Measurements from ENCODE around the gene OR51B6. TPM values are rescaled to one million over a fixed set of nuclear protein-coding genes. Genes with fewer than 3 reads are reported as not detected.
A peak's percentile ranks its signal among the peaks of the same experiment; 100 is the strongest.

OR51B6 gene
- total and polyA plus RNA-seq, 2 of the 13 experiments (the other 11 are each of a cell fraction or from before 2014, with no cell fraction given), result not detected

DNA sequence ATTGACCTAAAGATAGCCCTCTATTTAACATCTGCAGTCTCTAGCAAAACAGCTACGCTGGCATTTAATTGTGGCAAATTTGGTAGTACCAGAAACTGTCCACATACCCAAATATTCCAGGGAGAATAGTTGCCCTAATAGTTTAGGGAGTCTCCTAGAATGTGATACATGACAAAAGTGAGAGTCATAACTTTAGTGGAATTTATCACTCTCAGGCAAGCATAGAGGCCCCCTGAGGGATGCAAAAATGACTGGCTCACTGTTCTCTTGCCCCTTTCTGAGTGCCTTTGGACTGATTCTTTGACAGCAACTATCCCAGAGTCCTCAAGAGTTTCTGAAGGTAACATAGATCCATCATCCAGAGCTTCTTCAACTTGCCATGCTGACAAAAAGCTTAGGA is 47.3 kb upstream of the OR51B6 start:
- Histone ChIP-seq H3K27ac (ENCODE audit: extremely low read length, insufficient read depth, low read length) (no peak overlapping the region), H2AFZ (ENCODE audit: low read length) (no peak overlapping the region), H3K4me3 (replicated peaks in 1 of 3; ENCODE audit: insufficient read depth in 1 of 3, low read depth in 2 of 3, low read length in 3 of 3) (no peak overlapping the region), H3K36me3 (replicated peaks in 1 of 2; ENCODE audit: control insufficient read depth in 1 of 2, insufficient read depth in 2 of 2, low read length in 2 of 2) (no peaks in the 10 kb centered on the region), H3K9ac (ENCODE audit: insufficient read depth, low read depth, low read length) (no peak overlapping the region), H4K20me1 (ENCODE audit: insufficient read depth, low read length) (no peaks in the 10 kb centered on the region), H3K27me3 (ENCODE audit: control insufficient read depth in 1 of 2, insufficient read depth in 2 of 2, low read length in 2 of 2) (peaks cover 0 to 4% of the 10 kb centered on the region in 2 experiments; a peak in 1 of 5 replicates), H3K9me3 (ENCODE audit: low read length) (no peaks in the 10 kb centered on the region), H3K79me2 (ENCODE audit: insufficient read depth, low read length) (no peaks in the 10 kb centered on the region), H3K4me2 (ENCODE audit: low read depth, low read length) (no peak overlapping the region), H3K4me1 (ENCODE audit: insufficient read depth, low read length) (no peaks in the 10 kb centered on the region)
- FAIRE-seq (no peak), DNase-seq (ENCODE audit: low spot score) (no peak), ATAC-seq (no peak)
- TF ChIP-seq RNF2 (conservative IDR thresholded peaks at IDR 0.05; ENCODE audit: low read depth) (no peak), ZBTB20 (CRISPR knock-in tag; IDR thresholded peaks at IDR 0.05; ENCODE audit: borderline replicate concordance, low read depth) (no peak), ZNF430 (CRISPR knock-in tag; IDR thresholded peaks at IDR 0.05) (no peak), ATF3 (CRISPR knock-in tag; IDR thresholded peaks at IDR 0.05) (no peak), XBP1 (CRISPR knock-in tag; IDR thresholded peaks at IDR 0.05) (no peak)
- ChIA-PET CTCF (ENCODE audit: low intra/inter-chr PET ratio, low total read pairs) (no interaction called here), POLR2A (no interaction called here)
- 26% methylated on average over 1 of the region's 1 CpG for WGBS (ENCODE audit: low lambda C conversion rate)
- in situ Hi-C loops (cut with HindIII; ENCODE audit: extremely low pct_ligation_motif_present, low pct_unique_long_range_greater_than_20kb), result no loop called here
- BruUV-seq (replicated peaks), result no TSS peak
- intact Hi-C loops (cut with micrococcal nuclease; ENCODE audit: unreplicated experiment), result no loop called here

DNA sequence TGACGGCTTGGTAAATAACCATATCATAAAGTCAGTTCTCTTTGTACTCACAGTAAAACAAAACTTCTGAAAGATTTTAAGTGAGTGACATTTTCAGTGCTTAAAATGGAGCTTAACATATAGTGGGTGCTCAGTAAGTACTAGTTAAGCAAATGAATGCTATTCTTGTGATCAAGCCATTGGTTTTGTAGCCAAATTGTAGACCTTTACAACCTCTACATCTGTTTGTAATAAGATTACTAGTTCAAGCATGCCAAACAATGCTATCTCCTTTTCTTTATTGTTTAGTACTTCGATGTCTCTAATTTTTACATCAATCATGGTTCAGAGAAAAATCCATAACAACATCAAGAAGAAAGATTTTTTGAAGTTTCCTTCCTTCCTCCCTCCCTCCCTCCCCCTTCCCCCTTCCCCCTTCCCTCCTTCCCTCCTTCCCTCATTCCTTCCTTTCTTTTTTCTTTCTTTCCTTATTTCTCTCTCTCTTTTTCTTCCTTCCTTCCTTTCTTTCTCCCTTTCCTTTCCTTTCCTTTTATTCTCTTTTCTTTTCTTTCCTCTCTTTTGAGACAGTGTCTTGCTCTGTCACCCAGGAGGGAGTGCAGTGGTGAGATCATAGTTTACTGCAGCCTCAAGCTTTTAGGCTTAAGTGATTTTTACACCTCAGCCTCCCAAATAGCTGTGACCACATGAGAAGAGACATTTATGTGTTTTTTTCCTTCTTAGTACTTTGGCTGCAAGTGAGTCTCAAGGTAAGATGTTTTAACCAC is 43.9 kb upstream of the OR51B6 start:
- CTCF ChIA-PET (ENCODE audit: low intra/inter-chr PET ratio, low total read pairs), result no interaction called here
- in situ Hi-C loops (cut with HindIII; ENCODE audit: extremely low pct_ligation_motif_present, low pct_unique_long_range_greater_than_20kb), result no loop called here
- FAIRE-seq (no peak), ATAC-seq (no peak), DNase-seq (ENCODE audit: low spot score) (no peak)
- no peaks in the 10 kb centered on the region for H3K4me1 ChIP-seq (ENCODE audit: insufficient read depth, low read length)
- H3K4me2 ChIP-seq (ENCODE audit: low read depth, low read length), result no peak overlapping the region
- no peak overlapping the region for H3K27ac ChIP-seq (ENCODE audit: extremely low read length, insufficient read depth, low read length)
- POLR2A ChIA-PET, result no interaction called here
- H3K79me2 ChIP-seq (ENCODE audit: insufficient read depth, low read length), result no peaks in the 10 kb centered on the region
- 7% methylated on average over 2 of the region's 2 CpGs for WGBS (ENCODE audit: low lambda C conversion rate)
- H3K4me3 ChIP-seq (replicated peaks in 1 of 3; ENCODE audit: insufficient read depth in 1 of 3, low read depth in 2 of 3, low read length in 3 of 3), result no peak overlapping the region
- intact Hi-C loops (cut with micrococcal nuclease; ENCODE audit: unreplicated experiment), result no loop called here
- no peaks in the 10 kb centered on the region for H3K36me3 ChIP-seq (replicated peaks in 1 of 2; ENCODE audit: control insufficient read depth in 1 of 2, insufficient read depth in 2 of 2, low read length in 2 of 2)
- BruUV-seq (replicated peaks), result no TSS peak
- no peaks in the 10 kb centered on the region for H4K20me1 ChIP-seq (ENCODE audit: insufficient read depth, low read length)
- H2AFZ ChIP-seq (ENCODE audit: low read length), result no peak overlapping the region
- TF ChIP-seq HNRNPK (IDR thresholded peaks at IDR 0.05; ENCODE audit: low read depth, low read length, poor library complexity, severe bottlenecking), result peak; percentile 90
- TF ChIP-seq ZNF678 (CRISPR knock-in tag; IDR thresholded peaks at IDR 0.05), result no peak
- H3K27me3 ChIP-seq (ENCODE audit: control insufficient read depth in 1 of 2, insufficient read depth in 2 of 2, low read length in 2 of 2), result peaks cover 0 to 4% of the 10 kb centered on the region in 2 experiments; a peak in 2 of 5 replicates
- H3K9ac ChIP-seq (ENCODE audit: insufficient read depth, low read depth, low read length), result no peak overlapping the region
- H3K9me3 ChIP-seq (ENCODE audit: low read length), result no peaks in the 10 kb centered on the region
